NOMO-1 (cell line): ENCODE measurements around the gene PROCA1.
"Not testable (repeated sequence)": the region's sequence is repeated elsewhere in the genome, so short reads cannot be mapped to it uniquely, and the experiment has no call there.

Experiments used
- DNase-seq, 2 experiments: peaks; one replicate each; lab custom pipeline; 2025; ENCODE audit not compliant: unreplicated experiment in 2 of 2; lab: John Stamatoyannopoulos, UW

Gene PROCA1

GRCh38 chr17:28684963-28685362, 26.7 kb downstream of the PROCA1 start:
- DNase-seq: no peak

- DNase-seq: no peak
Measured at GRCh38 chr17:28682655-28683054, 29.0 kb downstream of the PROCA1 start.

GRCh38 chr17:28675980-28676379, 35.7 kb downstream of the PROCA1 start:
- DNase-seq: no peak

- no peak for DNase-seq
Measured at GRCh38 chr17:28675490-28675889, 36.2 kb downstream of the PROCA1 start.

GRCh38 chr17:28669918-28670317, 41.8 kb downstream of the PROCA1 start:
- DNase-seq: no peak

GRCh38 chr17:28667870-28668269, 43.8 kb downstream of the PROCA1 start:
- DNase-seq: no peak

- no peak for DNase-seq
Measured at GRCh38 chr17:28665994-28666393, 45.7 kb downstream of the PROCA1 start.

GRCh38 chr17:28663723-28664122, 48.0 kb downstream of the PROCA1 start:
- no peak for DNase-seq

GRCh38 chr17:28662527-28662829, 49.2 kb downstream of the PROCA1 start:
- no peak for DNase-seq

- DNase-seq: peak; percentile 87 to 89
Measured at GRCh38 chr17:28661635-28662526, 49.8 kb downstream of the PROCA1 start, which contains the start of the genes SDF2 and SUPT6H. SDF2 (minus strand) TSS chr17:28661906; CDS start chr17:28661876, 30 bp downstream. SUPT6H (plus strand) TSS chr17:28662205; CDS start chr17:28673402, 11,197 bp downstream.

GRCh38 chr17:28659497-28659881, 52.2 kb downstream of the PROCA1 start:
- not testable (repeated sequence) for DNase-seq

- DNase-seq: not testable (repeated sequence)
Measured at GRCh38 chr17:28658766-28659496, 52.8 kb downstream of the PROCA1 start.

GRCh38 chr17:28658342-28658741, 53.3 kb downstream of the PROCA1 start:
- not testable (repeated sequence) for DNase-seq

- no peak for DNase-seq
Measured at GRCh38 chr17:28657756-28658155, 53.9 kb downstream of the PROCA1 start.

GRCh38 chr17:28655160-28655559, 56.5 kb downstream of the PROCA1 start:
- DNase-seq: no peak
